Upper lobe of left lung (tissue), 6 donors: Measurements from ENCODE around the gene PDE4D. TPM values are rescaled to one million over a fixed set of nuclear protein-coding genes. Genes with fewer than 3 reads are reported as not detected.

Source experiments
- ATAC-seq, 2 donors: fragments of 200-7000 bp; cut with Tn5 transposase; one replicate each; pipeline ENCODE4 v1.9.1; 2022; ENCODE audit warnings: mild to moderate bottlenecking in 2 of 2, moderate library complexity in 2 of 2; ENCODE audit not compliant: low FRiP score in 2 of 2
- DNase-seq, 2 donors: peaks; one replicate each; pipeline ENCODE4 v3.0.0-alpha.2; 2019 to 2020
- H3K27ac ChIP-seq, 4 donors: fragments of 200-600 bp; sonication (generic); one replicate each; pipeline ENCODE4 v1.5.1; 2016 to 2019
- H3K27me3 ChIP-seq, 4 donors: fragments of 200-600 bp; sonication (generic); one replicate each; pipeline ENCODE4 v1.5.1; 2017 to 2019
- H3K36me3 ChIP-seq, 4 donors: fragments of 200-600 bp; sonication (generic); one replicate each; pipeline ENCODE4 v1.5.1; 2016 to 2019
- H3K4me1 ChIP-seq, 4 donors: fragments of 200-600 bp; sonication (generic); one replicate each; pipeline ENCODE4 v1.5.1; 2018 to 2019
- H3K4me3 ChIP-seq, 4 donors: fragments of 200-600 bp; sonication (generic); one replicate each; pipeline ENCODE4 v1.5.1; 2017 to 2019; ENCODE audit warnings: mild to moderate bottlenecking in 2 of 4, moderate library complexity in 1 of 4
- H3K9me3 ChIP-seq, 4 donors: fragments of 200-600 bp; sonication (generic); one replicate each; pipeline ENCODE4 v1.5.1; 2018 to 2019
- EP300 ChIP-seq, 4 donors: sonication (generic); formaldehyde crosslinking; IDR thresholded peaks; one replicate each; pipeline ENCODE4 v1.5.1; 2017; ENCODE audit warnings: antibody characterized with exemption in 4 of 4, control low read depth in 2 of 4
- POLR2A ChIP-seq, 4 donors: fragments of 450-650 bp; IDR thresholded peaks; one replicate each; pipeline ENCODE4 v1.5.1; 2016 to 2017; ENCODE audit warnings: antibody characterized with exemption in 4 of 4, mild to moderate bottlenecking in 2 of 4
- POLR2AphosphoS5 ChIP-seq, 2 donors: sonication (generic); formaldehyde crosslinking; IDR thresholded peaks; one replicate each; pipeline ENCODE4 v1.5.1; 2017; ENCODE audit warnings: antibody characterized with exemption in 2 of 2
- WGBS, 2 donors: methylation state at CpG; one replicate each; pipeline ENCODE4 v1.1.5; 2017 to 2018; 5-methylcytosine and 5-hydroxymethylcytosine counted together
- total RNA-seq, 6 donors: library from RNA; depleted of rRNA in 4 of 6; stranded (reverse); fragments of >200 nt in 4 of 6; gene quantifications; one replicate each; pipeline versions ENCODE4 v1.1.0 to v1.2.1, GENCODE V29; 2016 to 2021
- TF ChIP-seq, protein P1 (sequence below), 6 experiments: fragments of 450-650 bp in 4 of 6; fragments of 200-600 bp in 2 of 6; sonication (generic) in 2 of 6; IDR thresholded peaks; one replicate each; pipeline ENCODE4 v1.5.1; 2016 to 2019; ENCODE audit warnings: antibody characterized with exemption in 6 of 6
- donor health status: DM: no; HTN: no; CAD: no; lungs with moderate emphysema.
- donor health status: DM: no; HTN: yes; CAD: no; lungs with severe emphysema.

The PDE4D gene
- total RNA-seq, 6 donors from 2014 or later, result 50.4 to 188 (median 84.0) TPM

DNA sequence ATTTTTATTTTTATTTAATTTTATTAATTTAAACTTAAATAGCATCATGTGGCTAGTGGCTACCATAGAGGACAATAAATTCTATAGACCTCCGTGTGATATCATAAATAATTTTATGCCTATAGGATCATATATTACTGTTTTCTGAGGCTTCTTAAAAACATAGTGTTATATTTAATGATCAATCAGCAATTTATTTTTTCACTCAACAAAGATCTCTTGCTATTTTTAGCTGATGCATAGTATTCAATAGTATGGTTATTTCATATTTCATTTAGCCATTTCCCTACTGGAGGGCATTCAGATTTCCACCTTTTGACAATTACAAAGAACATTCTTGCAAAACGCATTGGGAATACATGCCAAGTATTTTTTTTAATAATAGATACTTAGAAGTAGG is 114.1 kb downstream of the PDE4D start:
- H3K27me3 ChIP-seq, result no peaks in the 10 kb centered on the region
- DNase-seq, result no peak
- WGBS, 2 donors, result 87 to 88% methylated on average over 2 of the region's 2 CpGs
- no peaks in the 10 kb centered on the region for H3K9me3 ChIP-seq
- no peak overlapping the region for H3K27ac ChIP-seq
- H3K4me1 ChIP-seq, result no peaks in the 10 kb centered on the region
- ATAC-seq, result no peak
- no peak overlapping the region for H3K4me3 ChIP-seq
- TF ChIP-seq, protein P1, sequence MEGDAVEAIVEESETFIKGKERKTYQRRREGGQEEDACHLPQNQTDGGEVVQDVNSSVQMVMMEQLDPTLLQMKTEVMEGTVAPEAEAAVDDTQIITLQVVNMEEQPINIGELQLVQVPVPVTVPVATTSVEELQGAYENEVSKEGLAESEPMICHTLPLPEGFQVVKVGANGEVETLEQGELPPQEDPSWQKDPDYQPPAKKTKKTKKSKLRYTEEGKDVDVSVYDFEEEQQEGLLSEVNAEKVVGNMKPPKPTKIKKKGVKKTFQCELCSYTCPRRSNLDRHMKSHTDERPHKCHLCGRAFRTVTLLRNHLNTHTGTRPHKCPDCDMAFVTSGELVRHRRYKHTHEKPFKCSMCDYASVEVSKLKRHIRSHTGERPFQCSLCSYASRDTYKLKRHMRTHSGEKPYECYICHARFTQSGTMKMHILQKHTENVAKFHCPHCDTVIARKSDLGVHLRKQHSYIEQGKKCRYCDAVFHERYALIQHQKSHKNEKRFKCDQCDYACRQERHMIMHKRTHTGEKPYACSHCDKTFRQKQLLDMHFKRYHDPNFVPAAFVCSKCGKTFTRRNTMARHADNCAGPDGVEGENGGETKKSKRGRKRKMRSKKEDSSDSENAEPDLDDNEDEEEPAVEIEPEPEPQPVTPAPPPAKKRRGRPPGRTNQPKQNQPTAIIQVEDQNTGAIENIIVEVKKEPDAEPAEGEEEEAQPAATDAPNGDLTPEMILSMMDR (IDR thresholded peaks at IDR 0.05), result no peak
- TF ChIP-seq POLR2AphosphoS5 (IDR thresholded peaks at IDR 0.05) (no peak), EP300 (IDR thresholded peaks at IDR 0.05) (no peak), POLR2A (IDR thresholded peaks at IDR 0.05) (no peak)
- H3K36me3 ChIP-seq, result no peaks in the 10 kb centered on the region

DNA sequence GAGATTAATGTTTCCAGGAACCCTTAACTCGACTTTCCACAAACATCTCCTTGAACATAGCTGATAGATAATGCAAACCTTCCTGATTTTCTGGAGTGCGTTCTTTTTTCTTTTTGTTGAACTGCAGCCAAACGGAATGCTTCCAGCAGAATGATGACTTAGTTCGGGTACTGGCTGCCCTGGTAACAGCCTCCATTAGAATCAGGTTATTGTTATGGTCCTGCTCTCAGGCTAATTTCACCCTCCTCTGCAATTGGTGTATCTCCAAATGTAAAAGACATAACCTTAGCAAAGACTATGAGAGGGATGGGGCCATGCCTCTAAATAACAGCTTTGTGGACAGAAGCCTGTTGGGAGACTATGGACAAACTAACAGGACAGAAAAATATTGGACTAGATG is 116.5 kb downstream of the PDE4D start:
- H3K36me3 ChIP-seq, result no peaks in the 10 kb centered on the region
- H3K27me3 ChIP-seq, result no peaks in the 10 kb centered on the region
- DNase-seq, result no peak
- H3K4me1 ChIP-seq, result no peaks in the 10 kb centered on the region
- no peak overlapping the region for H3K4me3 ChIP-seq
- TF ChIP-seq POLR2A (IDR thresholded peaks at IDR 0.05) (no peak), POLR2AphosphoS5 (IDR thresholded peaks at IDR 0.05) (no peak), EP300 (IDR thresholded peaks at IDR 0.05) (no peak)
- TF ChIP-seq, protein P1 (IDR thresholded peaks at IDR 0.05), result no peak
- WGBS, 2 donors, result 48 to 64% methylated on average over 4 of the region's 4 CpGs
- H3K27ac ChIP-seq, result no peak overlapping the region
- no peak for ATAC-seq
- no peaks in the 10 kb centered on the region for H3K9me3 ChIP-seq

DNA sequence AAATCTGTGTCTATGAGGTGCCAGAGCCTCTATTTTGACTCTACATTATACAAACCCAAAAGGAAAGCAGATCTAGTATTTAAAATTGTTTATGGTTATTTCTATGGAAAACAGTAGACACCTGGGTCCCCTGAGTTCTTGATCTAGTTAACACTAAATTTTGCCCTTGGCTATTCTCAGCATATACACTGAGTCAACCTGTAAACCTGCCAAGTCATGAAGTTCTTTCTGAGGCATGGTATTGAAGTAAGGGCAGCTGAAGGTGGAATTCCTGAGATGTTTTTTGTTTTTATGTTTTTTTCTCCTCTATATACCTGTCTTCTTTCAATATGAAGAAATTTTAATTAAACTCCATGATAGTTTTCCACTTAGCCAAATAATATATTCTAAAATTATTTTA is 120.2 kb downstream of the PDE4D start:
- no peak for DNase-seq
- H3K27ac ChIP-seq, result no peak overlapping the region
- no peak overlapping the region for H3K4me3 ChIP-seq
- H3K9me3 ChIP-seq, result no peaks in the 10 kb centered on the region
- H3K36me3 ChIP-seq, result no peaks in the 10 kb centered on the region
- H3K27me3 ChIP-seq, result no peaks in the 10 kb centered on the region
- TF ChIP-seq, protein P1 (IDR thresholded peaks at IDR 0.05), result no peak
- no peak for TF ChIP-seq POLR2AphosphoS5 (IDR thresholded peaks at IDR 0.05)
- no peak for TF ChIP-seq EP300 (IDR thresholded peaks at IDR 0.05)
- TF ChIP-seq POLR2A (IDR thresholded peaks at IDR 0.05), result no peak
- peaks cover 2 to 9% (median 4%) of the 10 kb centered on the region in 4 donors for H3K4me1 ChIP-seq
- no peak for ATAC-seq

DNA sequence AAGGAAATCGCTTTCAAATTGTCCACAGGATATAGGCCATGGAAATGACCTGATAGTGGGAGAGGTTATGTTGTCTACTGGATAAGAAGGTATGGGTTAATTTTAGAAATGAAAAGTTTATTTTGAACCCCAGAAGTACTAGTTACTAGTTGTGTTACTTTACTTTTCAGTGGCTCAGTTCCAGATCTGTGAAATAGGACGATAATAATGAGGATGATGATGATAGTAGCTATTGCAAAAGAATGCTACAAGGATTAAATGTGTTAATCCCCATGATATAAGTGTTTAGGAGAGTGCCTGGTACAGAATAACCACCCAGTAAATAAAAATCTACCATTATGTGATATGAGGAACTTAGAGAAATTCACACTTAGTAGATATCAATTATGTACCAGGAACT is 120.8 kb downstream of the PDE4D start:
- Histone ChIP-seq H3K4me3 (no peak overlapping the region), H3K27ac (no peak overlapping the region), H3K27me3 (no peaks in the 10 kb centered on the region), H3K9me3 (no peaks in the 10 kb centered on the region), H3K36me3 (no peaks in the 10 kb centered on the region), H3K4me1 (peaks cover 3 to 15% (median 4%) of the 10 kb centered on the region in 4 donors)
- no peak for ATAC-seq
- WGBS, 2 donors, result 69 to 72% methylated on average over 2 of the region's 2 CpGs
- TF ChIP-seq, protein P1 (IDR thresholded peaks at IDR 0.05), result no peak
- TF ChIP-seq EP300 (IDR thresholded peaks at IDR 0.05), result no peak
- no peak for TF ChIP-seq POLR2A (IDR thresholded peaks at IDR 0.05)
- TF ChIP-seq POLR2AphosphoS5 (IDR thresholded peaks at IDR 0.05), result no peak
- DNase-seq, result no peak

DNA sequence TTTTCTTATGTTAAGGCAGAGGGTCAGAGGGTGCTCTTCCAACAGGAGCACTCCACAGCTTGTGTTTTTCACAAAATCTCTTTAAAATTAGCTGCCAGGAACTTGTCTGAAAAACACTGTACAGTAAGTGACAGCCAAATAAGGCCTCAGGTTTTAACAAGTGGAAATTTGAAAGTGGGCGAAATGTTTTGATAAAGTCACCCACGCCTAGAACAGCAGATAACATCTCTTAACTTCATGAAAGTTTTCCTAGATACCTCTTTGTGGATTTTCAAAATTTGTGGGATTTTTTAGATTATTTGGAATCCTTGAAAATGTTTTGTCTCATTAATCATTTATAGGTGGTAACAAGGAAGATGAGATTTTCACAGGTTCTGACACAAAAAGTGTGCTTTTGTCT is 121.3 kb downstream of the PDE4D start:
- TF ChIP-seq POLR2A (IDR thresholded peaks at IDR 0.05) (no peak), EP300 (IDR thresholded peaks at IDR 0.05) (no peak), POLR2AphosphoS5 (IDR thresholded peaks at IDR 0.05) (no peak)
- TF ChIP-seq, protein P1 (IDR thresholded peaks at IDR 0.05), result no peak
- Histone ChIP-seq H3K27ac (no peak overlapping the region), H3K4me3 (no peak overlapping the region), H3K9me3 (no peaks in the 10 kb centered on the region), H3K36me3 (no peaks in the 10 kb centered on the region), H3K4me1 (peaks cover 3 to 15% (median 4%) of the 10 kb centered on the region in 4 donors), H3K27me3 (no peaks in the 10 kb centered on the region)
- ATAC-seq, result no peak
- no peak for DNase-seq
- 85 to 94% methylated on average over 2 of the region's 2 CpGs for WGBS, 2 donors
